ENCODE results near the gene MDGA2.
"Not testable (repeated sequence)": the region's sequence is repeated elsewhere in the genome, so short reads cannot be mapped to it uniquely, and the experiment has no call there.

The MDGA2 gene

GRCh38 chr14:47060050-47060449 is 615.4 kb downstream of the MDGA2 start:
- DNase-seq, result no peak

- no peak for DNase-seq
Observed at GRCh38 chr14:47057364-47057763, 618.0 kb downstream of the MDGA2 start.

- DNase-seq, result no peak
Observed at GRCh38 chr14:47044841-47045240, 630.6 kb downstream of the MDGA2 start.

DNA sequence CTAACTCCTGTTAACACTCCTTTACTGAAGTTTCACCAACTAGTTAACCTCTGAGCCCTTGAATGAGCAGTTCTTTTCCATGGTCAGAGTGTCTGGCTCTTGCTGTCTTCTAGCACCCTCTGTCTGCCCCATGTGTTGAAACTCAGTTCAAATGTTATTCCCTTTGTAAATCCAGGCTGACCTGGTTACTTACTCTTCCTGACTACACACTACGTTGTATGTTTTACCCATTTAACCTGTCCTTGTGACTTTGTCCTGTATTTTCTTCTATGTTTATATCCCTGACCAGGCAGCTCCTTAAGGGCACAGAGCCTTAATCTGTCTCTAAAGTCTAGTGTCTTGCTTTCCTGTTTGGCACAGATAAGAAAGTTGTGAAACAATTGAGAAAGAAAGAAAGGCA is 634.9 kb downstream of the MDGA2 start:
- no peak for DNase-seq

DNA sequence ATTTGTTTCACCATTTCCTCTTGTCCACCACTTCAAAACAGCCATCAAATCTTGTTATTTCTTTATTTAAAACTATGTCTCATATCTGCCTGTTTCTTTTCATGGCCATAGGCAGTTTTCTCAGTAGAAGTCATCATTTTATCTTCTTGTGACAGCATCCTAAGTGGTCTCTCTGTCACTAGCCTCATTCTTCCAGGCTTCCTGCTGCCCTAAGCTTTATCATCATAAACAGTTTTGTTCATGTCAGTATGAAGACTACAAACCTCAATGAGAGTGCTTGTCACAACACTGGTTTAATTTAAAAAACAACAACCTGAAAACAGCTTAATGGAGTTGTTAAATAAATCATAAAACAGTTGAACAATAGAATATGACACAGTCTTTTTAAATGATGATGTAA is 636.1 kb downstream of the MDGA2 start:
- DNase-seq, result no peak

DNA sequence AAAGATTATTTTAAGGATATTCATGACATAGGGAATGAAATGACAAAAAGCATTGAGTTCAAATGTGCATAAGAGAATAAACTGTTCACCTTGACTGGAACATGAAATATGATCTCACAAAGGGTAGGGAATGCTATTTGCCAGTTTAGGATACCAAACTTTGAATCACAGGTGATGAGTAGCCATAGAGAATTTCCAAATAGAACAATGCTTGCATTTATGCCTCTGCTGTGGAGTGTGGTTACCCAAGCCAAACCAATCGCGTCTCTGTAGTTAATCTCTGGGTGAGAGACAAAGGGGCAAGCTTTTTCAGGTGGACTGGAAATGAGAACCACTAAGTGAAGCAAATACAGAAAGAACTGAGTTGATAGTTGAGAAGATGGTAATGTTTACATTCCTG is 652.7 kb downstream of the MDGA2 start:
- DNase-seq, result no peak

DNA sequence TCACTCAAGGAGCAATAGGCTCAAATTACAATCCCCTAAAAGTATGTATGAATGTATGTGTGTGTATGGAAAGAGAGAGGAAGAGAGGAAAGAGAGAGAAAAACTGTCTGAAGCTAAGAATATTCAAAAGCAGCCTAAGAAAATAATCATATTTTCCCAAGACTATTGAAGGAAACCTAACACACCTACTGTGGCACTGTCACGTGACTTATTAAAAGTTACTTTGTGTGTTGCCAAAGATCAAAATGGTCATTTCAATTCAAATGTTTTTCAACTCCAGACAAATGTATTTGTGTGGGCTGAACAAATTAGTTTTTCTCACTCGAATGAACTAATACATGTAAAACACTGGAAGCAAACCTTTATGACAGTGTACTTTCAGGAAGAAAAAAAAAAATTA is 654.9 kb downstream of the MDGA2 start:
- no peak for DNase-seq

DNA sequence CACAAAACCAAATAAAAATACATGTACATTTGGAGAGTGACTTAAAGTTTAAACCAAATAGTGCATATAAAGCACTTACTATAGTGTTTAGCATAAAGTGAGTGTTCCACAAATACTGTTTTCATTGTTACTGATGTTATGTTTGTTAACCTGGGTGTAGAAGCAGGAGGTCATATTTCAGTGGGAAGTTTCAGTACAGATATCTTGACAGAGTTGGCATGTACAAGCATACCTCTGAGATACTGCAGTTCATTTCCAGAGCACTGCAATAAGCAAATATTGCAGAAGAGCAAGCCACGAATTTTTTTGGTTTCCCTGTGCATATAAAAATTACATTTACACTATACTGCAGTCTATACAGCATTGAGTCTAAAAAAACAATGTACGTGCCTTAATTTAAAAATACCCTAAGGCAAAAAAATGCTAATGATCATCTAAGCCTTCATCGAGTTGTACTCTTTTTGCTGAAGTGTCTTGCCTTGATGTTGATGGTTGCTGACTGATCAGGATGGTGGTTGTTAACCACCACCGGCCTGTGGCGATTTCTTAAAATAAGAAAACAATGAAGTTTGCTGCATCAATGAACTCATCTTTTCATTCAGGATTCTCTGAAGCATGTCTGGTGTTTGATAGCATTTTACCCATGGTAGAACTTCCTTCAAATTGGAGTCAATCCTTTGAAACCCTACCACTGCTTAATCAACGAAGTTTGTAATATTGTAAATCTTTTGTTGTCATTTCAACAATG is 662.7 kb downstream of the MDGA2 start:
- no peak for DNase-seq

DNA sequence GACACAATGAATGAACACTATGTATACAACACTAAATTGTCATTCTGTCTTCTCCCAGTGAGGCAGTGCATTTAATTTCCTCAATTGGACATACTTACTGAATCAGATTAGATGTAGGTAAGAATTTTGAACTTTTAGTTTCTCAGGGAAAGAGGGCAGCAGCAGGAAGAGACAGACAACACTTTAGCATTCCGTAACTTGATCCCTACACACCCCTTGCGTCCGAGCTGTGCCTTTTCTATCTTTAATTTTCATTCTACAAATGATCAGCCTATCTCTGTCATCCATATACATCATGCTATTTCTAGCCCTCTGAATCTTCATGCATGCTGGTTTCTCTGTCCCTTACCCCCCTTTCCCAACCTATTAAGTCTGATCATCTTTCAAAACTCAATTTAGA is 665.8 kb downstream of the MDGA2 start:
- DNase-seq, result no peak

DNA sequence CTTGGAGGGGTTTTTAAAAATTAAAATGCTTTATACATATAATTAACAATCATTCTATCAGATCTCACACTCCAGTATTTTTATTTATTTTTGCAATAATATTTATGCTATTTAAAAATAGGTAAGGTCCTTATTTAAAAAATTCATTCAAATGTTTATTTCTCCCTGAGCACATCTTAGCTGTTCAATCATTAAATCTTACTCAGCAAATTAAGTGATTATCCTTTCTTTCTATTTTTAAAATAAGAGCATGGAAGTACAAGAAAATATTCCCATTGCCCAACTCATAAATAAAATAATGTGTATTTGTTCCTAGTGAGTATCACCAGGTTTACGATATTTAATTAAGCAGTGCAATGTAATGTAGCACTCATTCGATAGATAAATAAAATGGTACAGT is 666.7 kb downstream of the MDGA2 start:
- no peak for DNase-seq

GRCh38 chr14:46999661-47000060 is 675.7 kb downstream of the MDGA2 start:
- DNase-seq, result no peak

DNA sequence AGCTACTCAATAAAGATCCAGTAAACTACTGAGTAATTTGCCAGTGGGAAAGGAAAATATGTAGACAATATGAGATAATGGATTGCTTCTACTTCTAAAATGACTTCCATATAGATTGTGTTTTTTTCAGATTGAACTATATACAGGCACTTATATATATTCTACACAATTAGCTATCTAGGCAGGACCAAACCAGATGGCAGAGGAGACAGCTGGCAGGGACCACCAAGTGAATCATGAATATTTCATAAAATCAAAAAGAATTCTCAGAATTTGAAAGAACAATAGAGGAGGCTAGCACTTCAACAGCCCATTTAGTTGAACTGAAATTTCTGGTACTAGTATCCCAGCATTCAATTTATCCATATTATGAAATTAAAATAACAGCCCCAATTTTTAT is 685.8 kb downstream of the MDGA2 start:
- no peak for DNase-seq

DNA sequence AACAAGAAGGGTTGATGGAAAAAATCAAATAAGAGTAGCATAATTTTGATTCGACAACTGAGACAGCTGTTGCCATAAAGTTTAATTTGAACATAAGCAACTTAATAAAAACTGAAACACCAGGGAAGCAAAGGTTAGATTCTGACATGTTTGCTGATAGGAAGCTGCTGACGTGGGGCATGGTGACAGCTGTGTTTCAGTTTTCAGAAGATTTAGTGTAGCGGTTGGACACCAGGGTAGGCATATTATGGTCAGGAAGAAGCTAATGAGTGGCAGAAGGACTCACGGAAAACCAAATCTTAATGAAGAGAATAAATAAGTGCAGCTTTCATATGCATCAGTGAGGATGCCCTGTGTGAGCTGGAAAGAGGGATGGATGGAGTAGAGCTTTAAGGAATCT is 687.1 kb downstream of the MDGA2 start:
- no peak for DNase-seq

DNA sequence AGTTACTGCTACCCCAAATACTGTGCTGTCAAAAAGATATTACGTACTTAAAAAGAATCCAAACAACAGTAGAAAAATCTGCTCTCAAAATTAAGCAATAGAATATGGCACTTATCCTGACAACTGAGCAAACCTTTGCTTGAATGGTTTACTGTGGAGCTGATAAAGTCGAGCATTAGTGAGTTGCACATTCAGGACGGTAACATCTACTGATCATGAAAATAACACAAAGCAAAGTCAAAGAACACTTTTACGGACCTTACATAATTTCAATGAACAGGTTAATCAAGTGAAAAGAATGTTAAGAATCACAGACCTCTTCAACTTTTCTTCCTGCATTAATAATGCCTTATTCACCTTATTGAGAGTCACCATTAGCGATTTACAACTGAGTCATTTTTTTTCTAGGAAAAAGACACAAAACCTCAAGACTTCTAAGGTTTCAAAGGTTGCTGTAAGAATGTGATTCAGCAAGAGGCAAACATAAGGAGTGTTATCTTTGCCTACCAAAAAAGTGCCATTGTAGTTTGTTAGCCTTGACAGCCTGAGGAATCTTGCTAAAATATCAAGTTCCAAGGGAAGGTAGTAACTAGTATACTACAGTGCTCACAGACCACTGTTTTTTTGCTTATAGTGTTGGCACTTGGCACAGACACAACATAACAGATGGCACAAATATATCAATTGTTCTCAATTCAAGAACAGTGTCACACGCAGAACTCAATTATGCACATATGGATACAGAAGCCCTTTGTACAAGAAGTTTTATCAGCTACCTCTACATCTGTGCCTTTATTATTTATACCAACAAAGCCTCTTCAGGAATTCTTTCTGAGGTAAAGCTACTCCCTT is 689.6 kb downstream of the MDGA2 start:
- no peak for DNase-seq

- no peak for DNase-seq
Observed at GRCh38 chr14:46973295-46973694, 702.1 kb downstream of the MDGA2 start.

DNA sequence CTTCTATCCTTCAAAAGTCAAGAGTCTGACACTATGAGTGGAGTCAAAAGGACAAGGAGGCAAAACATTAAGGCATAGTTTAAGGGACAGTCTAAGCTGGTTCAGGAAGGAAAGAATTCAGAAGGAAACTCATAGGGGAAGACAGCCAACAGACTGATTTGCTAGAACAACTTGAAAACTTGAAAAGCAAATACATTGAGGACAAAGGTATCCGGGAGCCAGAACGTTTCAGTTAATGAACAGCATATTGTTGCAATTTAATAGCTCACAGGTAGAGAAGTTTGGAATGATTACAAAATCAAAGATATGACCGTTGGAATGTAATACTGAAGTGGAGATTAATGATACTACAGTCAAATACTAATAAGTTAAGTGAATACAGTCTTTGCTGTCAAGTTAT is 711.0 kb downstream of the MDGA2 start:
- DNase-seq, result no peak

GRCh38 chr14:46951103-46951502 is 724.3 kb downstream of the MDGA2 start:
- DNase-seq, result no peak

DNA sequence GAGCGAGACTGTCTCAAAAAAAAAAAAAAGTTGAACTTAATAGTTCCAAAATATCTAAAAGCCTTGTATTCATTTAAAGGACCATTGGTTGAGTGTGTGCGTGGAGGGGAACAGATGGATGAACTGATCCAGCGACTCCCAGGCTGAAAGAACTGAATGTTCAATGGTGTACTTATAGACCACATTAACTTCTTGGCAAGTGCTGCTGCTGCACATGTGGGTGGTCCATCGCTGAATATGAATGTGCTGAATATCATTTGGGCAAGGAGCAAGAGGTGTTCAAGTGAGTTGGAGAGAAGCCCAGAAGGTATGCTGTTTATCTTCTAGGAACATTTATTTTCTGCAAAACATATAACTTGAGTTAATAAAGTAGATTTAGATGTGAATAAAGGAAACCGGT is 734.8 kb downstream of the MDGA2 start:
- no peak for DNase-seq

GRCh38 chr14:46920542-46920941 is 754.9 kb downstream of the MDGA2 start:
- DNase-seq, result no peak

DNA sequence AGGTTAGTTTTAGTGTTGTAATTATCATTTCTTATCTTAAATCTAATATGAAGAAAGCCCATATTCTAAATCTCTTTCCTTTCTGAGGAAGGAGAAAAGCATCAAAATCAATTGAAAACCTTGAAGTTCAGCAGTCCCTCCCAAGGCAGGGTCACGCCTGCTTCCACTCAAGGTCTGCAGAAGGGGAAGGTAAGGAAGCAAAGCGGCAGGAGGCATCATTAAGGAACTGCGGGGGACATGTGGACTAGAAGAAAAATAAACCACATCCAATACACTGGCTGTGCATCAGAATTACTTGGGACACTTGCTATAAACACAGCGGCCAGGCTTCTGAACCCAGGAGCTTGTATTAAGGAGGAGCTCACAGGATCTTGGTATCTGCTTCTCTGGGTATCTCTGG is 759.9 kb downstream of the MDGA2 start:
- not testable (repeated sequence) for DNase-seq

DNA sequence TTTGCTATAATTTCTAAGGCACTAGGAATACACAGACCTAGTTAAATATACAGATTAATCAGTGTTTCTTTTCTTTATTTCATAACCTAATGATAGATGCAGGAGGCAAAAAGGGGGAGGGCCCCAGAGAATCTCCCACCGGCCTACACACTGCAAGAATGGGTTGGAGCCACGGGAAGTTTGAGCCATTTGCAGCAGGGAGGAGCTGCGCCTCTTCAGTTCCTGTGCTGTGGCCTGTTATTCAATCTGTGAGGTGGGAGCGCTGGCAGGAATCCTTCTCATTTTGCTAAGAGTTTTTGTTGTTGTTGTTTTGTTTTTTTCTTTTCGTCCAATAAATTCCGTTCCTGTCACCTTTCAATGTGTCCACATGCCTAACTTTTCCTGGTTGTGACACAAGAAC is 772.6 kb downstream of the MDGA2 start:
- DNase-seq, result no peak

GRCh38 chr14:46894476-46894875 is 780.9 kb downstream of the MDGA2 start:
- DNase-seq, result no peak

- no peak for DNase-seq
Observed at GRCh38 chr14:46887144-46887543, 788.3 kb downstream of the MDGA2 start.

DNA sequence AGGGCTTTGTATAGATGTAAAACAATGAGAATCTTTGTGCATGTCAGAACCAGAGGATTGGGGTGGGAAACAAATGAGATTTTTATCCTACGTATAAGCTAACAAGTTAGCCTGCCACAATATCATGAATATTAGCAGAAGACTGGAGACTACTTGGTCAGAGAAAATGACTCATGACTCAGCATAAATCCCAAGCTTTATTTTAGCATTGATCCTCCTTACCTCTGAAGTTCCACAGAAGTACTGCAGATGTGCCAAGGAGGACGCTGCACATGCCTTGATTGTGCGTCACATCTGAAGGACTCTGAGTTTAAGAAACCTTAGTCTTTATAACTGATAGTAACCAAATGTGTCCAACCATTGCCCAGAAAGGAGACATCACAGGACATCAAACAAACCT is 789.8 kb downstream of the MDGA2 start:
- no peak for DNase-seq

DNA sequence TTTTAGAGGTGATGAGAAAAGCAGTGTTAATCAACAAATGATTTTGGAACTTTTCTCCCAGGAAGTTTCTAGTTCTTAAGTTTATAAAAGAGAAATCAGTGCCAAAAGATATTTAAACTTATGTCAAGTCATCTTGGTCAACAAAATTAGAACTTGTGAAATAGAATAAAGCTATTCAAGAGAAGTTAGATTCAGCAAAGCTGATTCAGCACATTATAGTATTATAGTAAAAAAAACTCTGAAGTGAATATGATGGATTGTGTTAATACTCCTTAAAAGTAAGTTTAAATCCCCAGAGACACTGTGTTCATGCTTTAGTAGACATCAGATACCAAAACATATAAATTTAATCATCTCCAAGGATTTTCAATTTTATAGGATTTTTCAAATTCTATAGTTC is 813.7 kb downstream of the MDGA2 start:
- no peak for DNase-seq

Measured in CD4-positive, alpha-beta T cell treated with Interferon alpha-2 for 1 hour (primary cell).